HepG2 (cell line): ENCODE results near the gene RUSF1.

ENCODE experiments used
- CHD2 ChIP-seq: IDR thresholded peaks from 2 replicates; pipeline ENCODE4 v1.6.1; 2011; ENCODE audit warnings: low read depth, low read length, improper control_type of control experiment
- FOXM1 ChIP-seq: sonication (generic); formaldehyde crosslinking; IDR thresholded peaks from 2 replicates; pipeline ENCODE4 v1.5.0; 2020; ENCODE audit warnings: missing genetic modification reagents
- HDAC2 ChIP-seq: sonication (generic); formaldehyde crosslinking; IDR thresholded peaks from 2 replicates; pipeline ENCODE4 v1.4.0; 2020; ENCODE audit warnings: missing genetic modification reagents
- JUN ChIP-seq: sonication (generic); formaldehyde crosslinking; IDR thresholded peaks from 2 replicates; pipeline ENCODE4 v1.4.0; 2020; ENCODE audit warnings: mild to moderate bottlenecking, missing genetic modification reagents
- NCOR1 ChIP-seq: fragments of 200-600 bp; sonication (generic); IDR thresholded peaks from 2 replicates; pipeline ENCODE4 v1.7.0; 2017; ENCODE audit warnings: antibody characterized with exemption, low read length, borderline replicate concordance
- NFRKB ChIP-seq: fragments of 450-650 bp; IDR thresholded peaks from 2 replicates; pipeline ENCODE4 v1.6.1; 2017
- ZNF274 ChIP-seq: sonication (generic); formaldehyde crosslinking; IDR thresholded peaks from 2 replicates; pipeline ENCODE4 v1.5.1; 2020; ENCODE audit warnings: mild to moderate bottlenecking, missing genetic modification reagents
- ZNF547 ChIP-seq: sonication (generic); formaldehyde crosslinking; IDR thresholded peaks from 2 replicates; pipeline ENCODE4 v1.5.1; 2020; ENCODE audit warnings: mild to moderate bottlenecking, missing genetic modification reagents
- TF ChIP-seq, protein P1 (sequence below): sonication (generic); formaldehyde crosslinking; IDR thresholded peaks from 2 replicates; pipeline ENCODE4 v1.8.0; 2022; ENCODE audit warnings: missing genetic modification reagents, mild to moderate bottlenecking, borderline replicate concordance

DNA sequence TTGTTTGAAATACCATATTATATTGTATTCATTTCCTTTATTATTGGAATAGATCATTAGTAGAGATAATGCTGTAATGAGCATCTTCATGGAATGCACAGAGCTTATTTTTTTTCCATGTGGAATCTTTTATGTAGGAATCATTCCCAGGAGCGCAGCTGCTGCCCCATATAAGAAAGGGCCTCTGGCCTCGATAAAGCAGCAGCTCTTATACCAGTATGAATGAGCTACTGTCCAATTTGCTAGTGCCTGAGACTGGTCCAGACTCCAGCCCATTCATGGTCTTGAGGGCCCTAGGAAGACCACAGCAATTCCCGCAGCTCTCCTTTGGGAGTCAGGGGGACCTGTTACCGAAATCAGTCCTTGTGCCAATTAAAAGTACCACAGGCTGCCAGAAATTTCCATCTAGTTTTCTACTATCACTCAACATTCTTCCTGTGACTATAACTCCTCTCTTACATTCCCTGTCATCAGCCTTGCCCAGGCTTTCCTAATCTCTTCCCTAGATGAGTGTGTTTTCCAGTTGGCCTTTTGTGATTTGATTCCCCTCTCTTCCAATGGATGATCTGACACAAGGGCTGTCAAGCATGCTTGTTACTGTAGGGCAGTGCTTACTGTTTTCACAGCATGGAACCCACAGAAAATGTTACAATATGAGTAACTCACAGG lies 67.5 kb downstream of the RUSF1 start:
- TF ChIP-seq NCOR1 (no peak), ZNF547 (CRISPR knock-in tag) (no peak), NFRKB (no peak), FOXM1 (CRISPR knock-in tag) (no peak), ZNF274 (no peak), CHD2 (no peak), HDAC2 (no peak), JUN (CRISPR knock-in tag) (no peak)
- TF ChIP-seq, protein P1, sequence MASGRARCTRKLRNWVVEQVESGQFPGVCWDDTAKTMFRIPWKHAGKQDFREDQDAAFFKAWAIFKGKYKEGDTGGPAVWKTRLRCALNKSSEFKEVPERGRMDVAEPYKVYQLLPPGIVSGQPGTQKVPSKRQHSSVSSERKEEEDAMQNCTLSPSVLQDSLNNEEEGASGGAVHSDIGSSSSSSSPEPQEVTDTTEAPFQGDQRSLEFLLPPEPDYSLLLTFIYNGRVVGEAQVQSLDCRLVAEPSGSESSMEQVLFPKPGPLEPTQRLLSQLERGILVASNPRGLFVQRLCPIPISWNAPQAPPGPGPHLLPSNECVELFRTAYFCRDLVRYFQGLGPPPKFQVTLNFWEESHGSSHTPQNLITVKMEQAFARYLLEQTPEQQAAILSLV (CRISPR knock-in tag): no peak
